ENCODE results near the gene ZDHHC20. TPM values are rescaled to one million over a fixed set of nuclear protein-coding genes. Genes with fewer than 3 reads are reported as not detected.
A peak's percentile ranks its signal among the peaks of the same experiment; 100 is the strongest.
"Not testable (repeated sequence)": the region's sequence is repeated elsewhere in the genome, so short reads cannot be mapped to it uniquely, and the experiment has no call there.

The ZDHHC20 gene
- total RNA-seq, 2 experiments from 2014 or later: 98.2 to 106 TPM

GRCh38 chr13:21389124-21389523, 70.0 kb downstream of the ZDHHC20 start:
- Mint-ChIP-seq H3K27ac (peak overlapping the region; percentile 74), H3K27me3 (ENCODE audit: low read depth) (no peaks in the 10 kb centered on the region), H3K9me3 (ENCODE audit: insufficient read depth) (no peaks in the 10 kb centered on the region), H3K4me3 (no peak overlapping the region), H3K36me3 (ENCODE audit: low read depth) (peaks cover 55% of the 10 kb centered on the region), H3K4me1 (ENCODE audit: low read depth) (peaks cover 17% of the 10 kb centered on the region)
- DNase-seq: no peak
- ATAC-seq: peak; percentile 55
- ChIA-PET POLR2A (no interaction called here), CTCF (interaction anchor here (0.7 to 3.0 kb wide), 7 partner anchors 7 to 92 kb away, joined by 3 to 20 read pairs (median 6); no protein-coding TSS in a partner anchor)

GRCh38 chr13:21385710-21386109, 73.4 kb downstream of the ZDHHC20 start:
- CTCF ChIA-PET: no interaction called here
- Mint-ChIP-seq H3K4me3 (no peak overlapping the region), H3K4me1 (ENCODE audit: low read depth) (peaks cover 17% of the 10 kb centered on the region), H3K9me3 (ENCODE audit: insufficient read depth) (no peaks in the 10 kb centered on the region), H3K27me3 (ENCODE audit: low read depth) (no peaks in the 10 kb centered on the region), H3K36me3 (ENCODE audit: low read depth) (peaks cover 66% of the 10 kb centered on the region), H3K27ac (no peak overlapping the region)
- DNase-seq: no peak
- ATAC-seq: no peak
- POLR2A ChIA-PET: no interaction called here

GRCh38 chr13:21383090-21383489, 76.0 kb downstream of the ZDHHC20 start:
- Mint-ChIP-seq H3K27ac (no peak overlapping the region), H3K36me3 (ENCODE audit: low read depth) (peaks cover 46% of the 10 kb centered on the region), H3K4me1 (ENCODE audit: low read depth) (peaks cover under 1% of the 10 kb centered on the region), H3K9me3 (ENCODE audit: insufficient read depth) (no peaks in the 10 kb centered on the region), H3K27me3 (ENCODE audit: low read depth) (no peaks in the 10 kb centered on the region), H3K4me3 (no peak overlapping the region)
- ATAC-seq: no peak
- no peak for DNase-seq
- ChIA-PET CTCF (interaction anchor here (1.6 to 1.7 kb wide), 2 partner anchors 39 to 94 kb away, joined by 3 to 5 read pairs; no protein-coding TSS in a partner anchor), POLR2A (no interaction called here)

- CTCF ChIA-PET: interaction anchor here (2.6 kb wide), 1 partner anchor 80 kb away, joined by 9 read pairs; no protein-coding TSS in a partner anchor
- DNase-seq; H3K4me1 Mint-ChIP-seq (ENCODE audit: low read depth); H3K27me3 Mint-ChIP-seq (ENCODE audit: low read depth); H3K27ac Mint-ChIP-seq; H3K4me3 Mint-ChIP-seq; ATAC-seq; POLR2A ChIA-PET; H3K9me3 Mint-ChIP-seq (ENCODE audit: insufficient read depth): not testable (repeated sequence)
- H3K36me3 Mint-ChIP-seq (ENCODE audit: low read depth): peaks cover 33% of the 10 kb centered on the region
Observed at GRCh38 chr13:21376998-21377985, 81.8 kb downstream of the ZDHHC20 start.

GRCh38 chr13:21372530-21372929, 86.6 kb downstream of the ZDHHC20 start:
- Mint-ChIP-seq H3K9me3 (ENCODE audit: insufficient read depth) (no peaks in the 10 kb centered on the region), H3K27ac (no peak overlapping the region), H3K36me3 (ENCODE audit: low read depth) (peaks cover 18% of the 10 kb centered on the region), H3K4me1 (ENCODE audit: low read depth) (peaks cover 1% of the 10 kb centered on the region), H3K4me3 (no peak overlapping the region), H3K27me3 (ENCODE audit: low read depth) (no peaks in the 10 kb centered on the region)
- POLR2A ChIA-PET: no interaction called here
- no peak for DNase-seq
- ATAC-seq: no peak
- CTCF ChIA-PET: no interaction called here

GRCh38 chr13:21371011-21371410, 88.1 kb downstream of the ZDHHC20 start:
- no peak overlapping the region for H3K27ac Mint-ChIP-seq
- ChIA-PET POLR2A (no interaction called here), CTCF (interaction anchor here (1.7 kb wide), 1 partner anchor 74 kb away, joined by 4 read pairs; no protein-coding TSS in a partner anchor)
- DNase-seq: no peak
- peaks cover 18% of the 10 kb centered on the region for H3K36me3 Mint-ChIP-seq (ENCODE audit: low read depth)
- ATAC-seq: no peak
- no peaks in the 10 kb centered on the region for H3K27me3 Mint-ChIP-seq (ENCODE audit: low read depth)
- no peaks in the 10 kb centered on the region for H3K9me3 Mint-ChIP-seq (ENCODE audit: insufficient read depth)
- peaks cover 8% of the 10 kb centered on the region for H3K4me1 Mint-ChIP-seq (ENCODE audit: low read depth)
- no peak overlapping the region for H3K4me3 Mint-ChIP-seq

- peaks cover 22% of the 10 kb centered on the region for H3K4me1 Mint-ChIP-seq (ENCODE audit: low read depth)
- CTCF ChIA-PET: no interaction called here
- POLR2A ChIA-PET: no interaction called here
- H3K4me3 Mint-ChIP-seq: peak overlapping the region; percentile 19
- no peaks in the 10 kb centered on the region for H3K9me3 Mint-ChIP-seq (ENCODE audit: insufficient read depth)
- no peaks in the 10 kb centered on the region for H3K36me3 Mint-ChIP-seq (ENCODE audit: low read depth)
- DNase-seq (peak; percentile 61), ATAC-seq (peak; percentile 83)
- H3K27ac Mint-ChIP-seq: peak overlapping the region; percentile 83
- H3K27me3 Mint-ChIP-seq (ENCODE audit: low read depth): no peaks in the 10 kb centered on the region
Observed at GRCh38 chr13:21365574-21365973, 93.5 kb downstream of the ZDHHC20 start.

GRCh38 chr13:21364916-21365315, 94.2 kb downstream of the ZDHHC20 start:
- DNase-seq (peak; percentile 19), ATAC-seq (no peak)
- H3K4me1 Mint-ChIP-seq (ENCODE audit: low read depth): peaks cover 22% of the 10 kb centered on the region
- no peak overlapping the region for H3K4me3 Mint-ChIP-seq
- CTCF ChIA-PET: no interaction called here
- H3K27ac Mint-ChIP-seq: peak overlapping the region; percentile 23
- POLR2A ChIA-PET: no interaction called here
- no peaks in the 10 kb centered on the region for H3K27me3 Mint-ChIP-seq (ENCODE audit: low read depth)
- no peaks in the 10 kb centered on the region for H3K9me3 Mint-ChIP-seq (ENCODE audit: insufficient read depth)
- H3K36me3 Mint-ChIP-seq (ENCODE audit: low read depth): no peaks in the 10 kb centered on the region

GRCh38 chr13:21364357-21364756, 94.7 kb downstream of the ZDHHC20 start:
- ATAC-seq (no peak), DNase-seq (peak; percentile 15)
- H3K4me1 Mint-ChIP-seq (ENCODE audit: low read depth): peaks cover 22% of the 10 kb centered on the region
- no peaks in the 10 kb centered on the region for H3K27me3 Mint-ChIP-seq (ENCODE audit: low read depth)
- no peaks in the 10 kb centered on the region for H3K9me3 Mint-ChIP-seq (ENCODE audit: insufficient read depth)
- H3K4me3 Mint-ChIP-seq: no peak overlapping the region
- H3K36me3 Mint-ChIP-seq (ENCODE audit: low read depth): no peaks in the 10 kb centered on the region
- ChIA-PET CTCF (interaction anchor here (1.3 kb wide), 1 partner anchor 67 kb away, joined by 6 read pairs; no protein-coding TSS in a partner anchor), POLR2A (no interaction called here)
- H3K27ac Mint-ChIP-seq: peak overlapping the region; percentile 19

GRCh38 chr13:21362741-21363140, 96.4 kb downstream of the ZDHHC20 start:
- peaks cover 21% of the 10 kb centered on the region for H3K4me1 Mint-ChIP-seq (ENCODE audit: low read depth)
- no peak overlapping the region for H3K4me3 Mint-ChIP-seq
- H3K36me3 Mint-ChIP-seq (ENCODE audit: low read depth): no peaks in the 10 kb centered on the region
- ATAC-seq (no peak), DNase-seq (peak; percentile 8)
- H3K27me3 Mint-ChIP-seq (ENCODE audit: low read depth): no peaks in the 10 kb centered on the region
- CTCF ChIA-PET: no interaction called here
- no peak overlapping the region for H3K27ac Mint-ChIP-seq
- POLR2A ChIA-PET: interaction anchor here (1.0 kb wide), 1 partner anchor 187 kb away, joined by 3 read pairs; no protein-coding TSS in a partner anchor
- no peaks in the 10 kb centered on the region for H3K9me3 Mint-ChIP-seq (ENCODE audit: insufficient read depth)

GRCh38 chr13:21361706-21362105, 97.4 kb downstream of the ZDHHC20 start:
- Mint-ChIP-seq H3K27me3 (ENCODE audit: low read depth) (no peaks in the 10 kb centered on the region), H3K4me1 (ENCODE audit: low read depth) (peaks cover 21% of the 10 kb centered on the region), H3K4me3 (no peak overlapping the region), H3K27ac (no peak overlapping the region), H3K9me3 (ENCODE audit: insufficient read depth) (no peaks in the 10 kb centered on the region), H3K36me3 (ENCODE audit: low read depth) (no peaks in the 10 kb centered on the region)
- CTCF ChIA-PET: no interaction called here
- DNase-seq: no peak
- POLR2A ChIA-PET: no interaction called here
- no peak for ATAC-seq

GRCh38 chr13:21361123-21361522, 98.0 kb downstream of the ZDHHC20 start:
- H3K4me3 Mint-ChIP-seq: no peak overlapping the region
- no peaks in the 10 kb centered on the region for H3K27me3 Mint-ChIP-seq (ENCODE audit: low read depth)
- no peak for ATAC-seq
- ChIA-PET POLR2A (no interaction called here), CTCF (no interaction called here)
- H3K36me3 Mint-ChIP-seq (ENCODE audit: low read depth): no peaks in the 10 kb centered on the region
- H3K4me1 Mint-ChIP-seq (ENCODE audit: low read depth): peaks cover 15% of the 10 kb centered on the region
- no peak overlapping the region for H3K27ac Mint-ChIP-seq
- no peaks in the 10 kb centered on the region for H3K9me3 Mint-ChIP-seq (ENCODE audit: insufficient read depth)
- no peak for DNase-seq

Measured in activated CD8-positive, alpha-beta T cell treated with anti-CD3 and anti-CD28 coated beads, Interleukin-2, amount 10 ng/mL, durations not matched to agents 7 days and 5 days (primary cell).